ENCODE data around the gene EIF1AD.

DNA sequence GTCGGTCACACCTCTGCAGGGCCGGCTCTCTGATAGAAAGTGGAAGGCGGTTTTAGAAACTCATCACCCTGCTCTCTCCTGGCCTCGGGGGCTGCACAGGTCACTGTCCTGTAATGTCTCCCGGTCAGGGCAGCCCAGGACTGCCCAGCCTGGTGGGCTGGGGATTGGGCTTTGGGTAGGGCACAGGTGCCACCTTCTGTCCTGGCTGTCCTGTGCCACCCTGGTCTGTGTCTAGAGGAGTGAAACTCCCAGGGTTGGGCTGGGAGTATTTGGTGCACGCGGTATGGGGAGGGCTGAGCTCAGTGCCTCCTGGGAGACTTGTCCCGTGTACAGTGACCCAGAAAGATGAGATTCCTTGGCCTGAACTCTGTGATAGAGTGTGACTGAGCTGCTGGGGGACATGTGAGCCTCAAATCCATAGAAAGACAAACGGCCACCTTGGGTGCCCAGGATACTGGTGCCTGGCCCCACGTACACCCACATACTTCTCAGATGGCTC lies 22.6 kb downstream of the EIF1AD start:
- TF ChIP-seq POLR2AphosphoS5 (IDR thresholded peaks at IDR 0.05; ENCODE audit: low read depth, low read length) = no peak; the same call in 1 of the 2 replicates
- TF ChIP-seq TAF1 (IDR thresholded peaks at IDR 0.05; ENCODE audit: borderline replicate concordance, low read depth, low read length) = no peak

All from GM12892 (cell line).